LoVo (cell line): ENCODE data around the gene MAGI3.
"Not testable (repeated sequence)": the region's sequence is repeated elsewhere in the genome, so short reads cannot be mapped to it uniquely, and the experiment has no call there.

Experiments used
- DNase-seq: peaks from one replicate; pipeline ENCODE4 v3.0.0-alpha.2; 2016; ENCODE audit warnings: low spot score

Gene MAGI3

GRCh38 chr1:113444857-113445256 lies 54.5 kb downstream of the MAGI3 start:
- DNase-seq, result no peak

GRCh38 chr1:113451710-113452109 lies 61.4 kb downstream of the MAGI3 start:
- no peak for DNase-seq

GRCh38 chr1:113452921-113453770 lies 62.8 kb downstream of the MAGI3 start:
- peak; percentile 38 for DNase-seq

GRCh38 chr1:113453771-113454083 lies 63.4 kb downstream of the MAGI3 start:
- DNase-seq, result no peak

- no peak for DNase-seq
Measured at GRCh38 chr1:113455374-113455773, 65.1 kb downstream of the MAGI3 start.

- DNase-seq, result peak; percentile 86
Measured at GRCh38 chr1:113456967-113457366, 66.7 kb downstream of the MAGI3 start.

- DNase-seq, result no peak
Measured at GRCh38 chr1:113459279-113459678, 69.0 kb downstream of the MAGI3 start.

GRCh38 chr1:113467991-113468390 lies 77.7 kb downstream of the MAGI3 start:
- DNase-seq, result no peak

GRCh38 chr1:113478427-113479195 lies 88.3 kb downstream of the MAGI3 start:
- DNase-seq, result not testable (repeated sequence)

GRCh38 chr1:113479713-113480676 lies 89.7 kb downstream of the MAGI3 start:
- DNase-seq, result no peak

- not testable (repeated sequence) for DNase-seq
Measured at GRCh38 chr1:113485131-113485530, 94.8 kb downstream of the MAGI3 start.

GRCh38 chr1:113488576-113489177 lies 98.4 kb downstream of the MAGI3 start:
- DNase-seq, result no peak

GRCh38 chr1:113490384-113490783 lies 100.1 kb downstream of the MAGI3 start:
- DNase-seq, result no peak

- no peak for DNase-seq
Measured at GRCh38 chr1:113493533-113493932, 103.2 kb downstream of the MAGI3 start.

GRCh38 chr1:113505357-113505756 lies 115.0 kb downstream of the MAGI3 start:
- DNase-seq, result no peak

- no peak for DNase-seq
Measured at GRCh38 chr1:113507552-113508214, 117.4 kb downstream of the MAGI3 start.

GRCh38 chr1:113508364-113509164 lies 118.2 kb downstream of the MAGI3 start:
- no peak for DNase-seq

GRCh38 chr1:113509766-113510165 lies 119.5 kb downstream of the MAGI3 start:
- DNase-seq, result not testable (repeated sequence)

- DNase-seq, result no peak
Measured at GRCh38 chr1:113511269-113511668, 121.0 kb downstream of the MAGI3 start.

- no peak for DNase-seq
Measured at GRCh38 chr1:113515498-113515897, 125.2 kb downstream of the MAGI3 start.
